SK-N-SH (cell line): Measurements from ENCODE around the gene ZDHHC12. TPM values are rescaled to one million over a fixed set of nuclear protein-coding genes. Genes with fewer than 3 reads are reported as not detected.

Experiments used
- CTCF ChIA-PET: fragments of 300-600, 350-600 bp; formaldehyde crosslinking; extraction: SDS; loops from one replicate; lab custom pipeline; 2021; lab: Yijun Ruan, JAX
- POLR2A ChIA-PET: fragments of 350-600 bp; sonication (Branson Sonifier 250); formaldehyde crosslinking; extraction: SDS; loops from one replicate; lab custom pipeline; 2020; ENCODE audit warnings: antibody characterized with exemption, inconsistent platforms; lab: Yijun Ruan, JAX
- DNase-seq: peaks from one replicate; pipeline ENCODE4 v3.0.0; 2012
- H2AFZ ChIP-seq: fragments of 200-600 bp; sonication (generic); 2 replicates; pipeline ENCODE4 v1.8.1; 2016; ENCODE audit warnings: antibody characterized with exemption, mild to moderate bottlenecking, low read depth
- H3F3A ChIP-seq: fragments of 200-600 bp; sonication (generic); replicated peaks from 2 replicates; pipeline ENCODE3; 2016; ENCODE audit warnings: antibody characterized with exemption, mild to moderate bottlenecking; ENCODE audit not compliant: insufficient read depth
- H3K27ac ChIP-seq, 2 experiments: fragments of 200-500 bp in 1 of 2; fragments of 200-600 bp in 1 of 2; sonication (Bioruptor generic) in 1 of 2; sonication (generic), shearing (Covaris generic) in 1 of 2; 2 replicates each; pipeline versions ENCODE4 v1.5.1 to v1.6.1; 2014 to 2016; ENCODE audit warnings: low read depth in 2 of 2, inconsistent platforms in 1 of 2, low read length in 1 of 2, mild to moderate bottlenecking in 1 of 2, mixed read lengths in 1 of 2
- H3K27me3 ChIP-seq: fragments of 200-600 bp; sonication (generic), shearing (Covaris generic); 2 replicates; pipeline ENCODE4 v1.6.1; 2016; ENCODE audit warnings: mixed run types; ENCODE audit not compliant: insufficient read depth
- H3K36me3 ChIP-seq, 2 experiments: fragments of 200-500 bp in 1 of 2; fragments of 200-600 bp in 1 of 2; sonication (Bioruptor generic) in 1 of 2; sonication (generic) in 1 of 2; replicated peaks in 1 of 2; 2 replicates each; pipeline versions ENCODE3 to v1.5.1; 2014 to 2016; ENCODE audit warnings: low read length in 1 of 2, mild to moderate bottlenecking in 1 of 2; ENCODE audit not compliant: insufficient read depth in 2 of 2, control insufficient read depth in 1 of 2
- H3K4me1 ChIP-seq, 2 experiments: fragments of 200-500 bp in 1 of 2; fragments of 200-600 bp in 1 of 2; sonication (Bioruptor generic) in 1 of 2; sonication (generic), shearing (Covaris generic) in 1 of 2; 2 replicates each; pipeline versions ENCODE4 v1.5.1 to v1.6.1; 2014 to 2016; ENCODE audit warnings: low read depth in 1 of 2, low read length in 1 of 2, mixed run types in 1 of 2; ENCODE audit not compliant: insufficient read depth in 2 of 2, control insufficient read depth in 1 of 2
- H3K4me2 ChIP-seq: fragments of 200-600 bp; sonication (generic), shearing (Covaris generic); 2 replicates; pipeline ENCODE4 v1.6.1; 2017; ENCODE audit warnings: mixed run types
- H3K4me3 ChIP-seq, 2 experiments: fragments of 200-500 bp in 1 of 2; fragments of 200-600 bp in 1 of 2; sonication (Bioruptor generic) in 1 of 2; sonication (generic), shearing (Covaris generic) in 1 of 2; 2 replicates each; pipeline versions ENCODE4 v1.5.1 to v1.8.1; 2014 to 2016; ENCODE audit warnings: low read depth in 2 of 2, inconsistent platforms in 1 of 2, low read length in 1 of 2, mild to moderate bottlenecking in 1 of 2, mixed read lengths in 1 of 2, moderate library complexity in 1 of 2
- H3K79me2 ChIP-seq: fragments of 200-600 bp; sonication (generic); 2 replicates; pipeline ENCODE4 v1.8.1; 2017; ENCODE audit warnings: mild to moderate bottlenecking; ENCODE audit not compliant: insufficient read depth
- H3K9ac ChIP-seq: fragments of 200-600 bp; sonication (generic); 2 replicates; pipeline ENCODE4 v1.6.1; 2017; ENCODE audit warnings: mixed run types
- H3K9me2 ChIP-seq: fragments of 200-600 bp; sonication (generic); 2 replicates; pipeline ENCODE4 v1.6.1; 2017; ENCODE audit warnings: mixed run types
- H3K9me3 ChIP-seq: fragments of 200-600 bp; sonication (generic); 2 replicates; pipeline ENCODE4 v1.6.1; 2017; ENCODE audit warnings: mixed run types, mild to moderate bottlenecking, moderate library complexity
- H4K20me1 ChIP-seq: fragments of 200-600 bp; sonication (generic); 2 replicates; pipeline ENCODE4 v1.6.1; 2017; ENCODE audit warnings: mild to moderate bottlenecking, mixed run types; ENCODE audit not compliant: insufficient read depth
- CHD2 ChIP-seq: fragments of 150-350 bp; IDR thresholded peaks from 2 replicates; pipeline ENCODE4 v1.6.1; 2018; ENCODE audit warnings: low read length; ENCODE audit not compliant: partially characterized antibody
- ELF1 ChIP-seq: IDR thresholded peaks from 2 replicates; pipeline ENCODE4 v1.4.0; 2012
- EZH2phosphoT487 ChIP-seq: fragments of 200-600 bp; sonication (generic); IDR thresholded peaks from 2 replicates; pipeline ENCODE4 v1.6.1; 2017; ENCODE audit warnings: low read depth, mixed run types, mild to moderate bottlenecking, antibody characterized with exemption, moderate library complexity, borderline replicate concordance
- GABPA ChIP-seq: IDR thresholded peaks from 2 replicates; pipeline ENCODE4 v1.4.0; 2012; ENCODE audit warnings: low read depth, mild to moderate bottlenecking
- IRF3 ChIP-seq: fragments of 150-350 bp; IDR thresholded peaks from 2 replicates; pipeline ENCODE4 v1.6.1; 2016; ENCODE audit warnings: mild to moderate bottlenecking, low read depth, low read length
- JUND ChIP-seq: IDR thresholded peaks from 2 replicates; pipeline ENCODE4 v1.4.0; 2012
- MAX ChIP-seq: IDR thresholded peaks from 2 replicates; pipeline ENCODE4 v1.4.0; 2012; ENCODE audit warnings: low read depth
- MXI1 ChIP-seq: IDR thresholded peaks from 2 replicates; pipeline ENCODE4 v1.6.1; 2012; ENCODE audit warnings: mild to moderate bottlenecking, low read depth, low read length, improper control_type of control experiment
- NRF1 ChIP-seq: IDR thresholded peaks from 2 replicates; pipeline ENCODE4 v1.6.1; 2012; ENCODE audit warnings: low read depth, mild to moderate bottlenecking, low read length
- POLR2AphosphoS5 ChIP-seq: IDR thresholded peaks from 2 replicates; pipeline ENCODE4 v1.6.1; 2012; ENCODE audit warnings: low read depth, low read length
- RAD21 ChIP-seq: IDR thresholded peaks from 2 replicates; pipeline ENCODE4 v1.6.1; 2012; ENCODE audit warnings: mild to moderate bottlenecking, low read length
- RCOR1 ChIP-seq: fragments of 150-350 bp; IDR thresholded peaks from 2 replicates; pipeline ENCODE4 v1.6.1; 2017; ENCODE audit warnings: antibody characterized with exemption, low read length
- SIN3A ChIP-seq: IDR thresholded peaks from 2 replicates; pipeline ENCODE4 v1.6.1; 2012; ENCODE audit warnings: low read depth, mild to moderate bottlenecking, low read length, moderate library complexity, borderline replicate concordance
- TAF1 ChIP-seq: IDR thresholded peaks from 2 replicates; pipeline ENCODE4 v1.6.1; 2012; ENCODE audit warnings: low read depth, mild to moderate bottlenecking, low read length, moderate library complexity, borderline replicate concordance
- TEAD4 ChIP-seq: IDR thresholded peaks from 2 replicates; pipeline ENCODE4 v1.4.0; 2012; ENCODE audit warnings: mild to moderate bottlenecking, borderline replicate concordance; ENCODE audit not compliant: insufficient read depth
- YY1 ChIP-seq: IDR thresholded peaks from 2 replicates; pipeline ENCODE4 v1.4.0; 2012; ENCODE audit warnings: low read depth, mild to moderate bottlenecking
- WGBS: methylation state at CpG from one replicate; pipeline ENCODE4 v1.1.6; 2017; ENCODE audit warnings: low lambda C conversion rate; 5-methylcytosine and 5-hydroxymethylcytosine counted together
- polyA plus RNA-seq, 3 experiments: library from polyadenylated mRNA; depleted of rRNA; stranded (reverse); fragments of >200 nt; gene quantifications; 2 replicates each; pipeline ENCODE4 v1.2.3, GENCODE V29; 2012

The ZDHHC12 gene
- 36.6 and 51.3 TPM in 2 replicates for polyA plus RNA-seq (2012; rRNA removed)
- polyA plus RNA-seq (2012; cell fraction: cytosol; rRNA removed): 20.8 and 32.1 TPM in 2 replicates
- polyA plus RNA-seq (2012; cell fraction: nucleus; rRNA removed): 26.9 and 52.8 TPM in 2 replicates

GRCh38 chr9:128723866-128724743 lies at the start of gene ZDHHC12:
TSS of gene ZDHHC12 (minus strand) at chr9:128724127. CDS start at chr9:128724093, 34 bp downstream.
- POLR2A ChIA-PET: interaction anchor here (0.5 to 1.4 kb wide), 5 partner anchors 17 to 307 kb away, joined by 3 to 6 read pairs (median 4); partner anchors contain the start of gene ENDOG
- Histone ChIP-seq H3K4me1 (peaks cover 0 to 22% of the 10 kb centered on the region in 2 experiments; a peak in 1 of 4 replicates), H3K79me2 (no peaks in the 10 kb centered on the region), H3K9me3 (no peaks in the 10 kb centered on the region), H3F3A (peaks cover 6% of the 10 kb centered on the region), H2AFZ (peak within 1 kb of the TSS; percentile 79), H3K27ac (peak within 1 kb of the TSS; percentile 25 to 69; a peak in 3 of 4 replicates), H3K36me3 (peaks cover 0 to 7% of the 10 kb centered on the region in 2 experiments), H3K9ac (peak within 1 kb of the TSS; percentile 55), H3K27me3 (no peaks in the 10 kb centered on the region), H3K4me2 (peak within 1 kb of the TSS; percentile 84), H3K4me3 (peak within 1 kb of the TSS; percentile 70 to 75)
- CTCF ChIA-PET: interaction anchor here (0.6 to 1.9 kb wide), 10 partner anchors 9 to 128 kb away, joined by 3 to 12 read pairs (median 4); partner anchors contain the start of genes ENDOG, PKN3, SET and SPOUT1
- DNase-seq: peak; percentile 99
- peak; percentile 6 for TF ChIP-seq CHD2
- TF ChIP-seq POLR2AphosphoS5: peak; percentile 77
- TF ChIP-seq EZH2phosphoT487: no peak
- no peak for TF ChIP-seq TEAD4
- no peak for TF ChIP-seq JUND
- TF ChIP-seq RCOR1: peak; percentile 86
- TF ChIP-seq TAF1: peak; percentile 58; the same call in 1 of the 2 replicates
- TF ChIP-seq YY1: peak; percentile 75
- TF ChIP-seq GABPA: peak; percentile 51; the same call in 1 of the 2 replicates
- no peak for TF ChIP-seq RAD21
- 0 out of 2 replicates have a peak, but pooled peaks have one; percentile 28 for TF ChIP-seq IRF3
- TF ChIP-seq MAX: peak; percentile 56; the same call in 1 of the 2 replicates
- TF ChIP-seq SIN3A: 0 out of 2 replicates have a peak, but pooled peaks have one; percentile 28
- TF ChIP-seq MXI1: no peak
- peak; percentile 87 for TF ChIP-seq NRF1
- TF ChIP-seq ELF1: peak; percentile 91
- TF ChIP-seq, all 33 proteins: peak for 11
- no peaks in the 10 kb centered on the region for H4K20me1 ChIP-seq
- no peaks in the 10 kb centered on the region for H3K9me2 ChIP-seq
- WGBS: 2% methylated on average over 43 of the region's 68 CpGs
